ENCODE data around the gene HPDL.

DNA sequence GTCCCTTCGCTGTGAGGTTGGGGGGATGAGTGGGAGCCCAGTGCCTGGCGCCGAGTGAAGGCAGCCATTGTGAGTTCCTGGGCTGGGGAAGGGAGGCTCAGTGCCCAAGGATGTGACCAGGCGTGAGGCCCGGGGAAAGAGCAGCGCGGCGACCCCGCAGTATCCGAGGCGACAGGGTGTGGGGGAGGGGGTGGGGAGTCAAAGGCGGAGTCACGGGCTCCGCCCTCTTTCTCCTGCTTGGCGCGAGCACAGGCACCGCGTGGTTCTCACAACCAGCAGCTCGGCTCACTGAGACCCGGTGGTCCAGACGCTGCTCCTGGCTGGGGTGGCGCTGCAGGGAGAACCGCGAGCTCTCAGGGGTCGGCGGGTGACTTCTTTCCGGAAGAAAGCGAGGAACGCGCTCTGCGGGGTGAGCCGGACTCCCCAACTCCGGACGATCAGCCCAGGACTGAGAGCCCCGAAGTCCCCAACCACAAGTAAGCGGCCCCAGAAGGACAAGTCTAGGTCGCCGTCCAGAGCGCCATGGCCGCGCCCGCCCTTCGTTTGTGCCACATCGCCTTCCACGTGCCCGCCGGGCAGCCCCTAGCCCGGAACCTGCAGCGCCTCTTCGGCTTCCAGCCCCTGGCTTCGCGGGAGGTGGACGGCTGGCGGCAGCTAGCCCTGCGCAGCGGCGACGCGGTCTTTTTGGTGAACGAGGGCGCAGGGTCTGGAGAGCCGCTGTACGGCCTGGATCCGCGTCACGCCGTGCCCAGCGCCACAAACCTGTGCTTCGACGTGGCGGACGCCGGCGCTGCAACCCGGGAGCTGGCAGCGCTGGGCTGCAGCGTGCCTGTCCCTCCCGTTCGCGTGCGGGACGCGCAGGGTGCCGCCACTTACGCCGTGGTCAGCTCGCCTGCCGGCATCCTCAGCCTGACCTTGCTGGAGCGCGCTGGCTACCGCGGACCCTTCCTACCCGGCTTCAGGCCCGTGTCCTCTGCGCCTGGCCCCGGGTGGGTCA is at the start of gene HPDL:
- TF ChIP-seq CTCF (IDR thresholded peaks at IDR 0.05) (no peak), POLR2A (IDR thresholded peaks at IDR 0.05; ENCODE audit: low read length) (peak; percentile 42), REST (IDR thresholded peaks at IDR 0.05) (no peak), EP300 (IDR thresholded peaks at IDR 0.05) (no peak)
